H1 (cell line): ENCODE measurements around the gene ARHGEF7. TPM values are rescaled to one million over a fixed set of nuclear protein-coding genes. Genes with fewer than 3 reads are reported as not detected.

Experiments used
- CTCF ChIA-PET: fragments of 300-600 bp; sonication (Branson Sonifier 250); formaldehyde crosslinking; loops from one replicate; lab custom pipeline; 2021; ENCODE audit not compliant: partially characterized antibody; lab: Charles Lee
- POLR2A ChIA-PET: fragments of 300-600 bp; sonication (Branson Sonifier 250); formaldehyde crosslinking; loops from one replicate; lab custom pipeline; 2021; ENCODE audit warnings: inconsistent platforms; ENCODE audit not compliant: partially characterized antibody; lab: Charles Lee
- DNase-seq, 2 experiments: peaks; one replicate each; pipeline versions ENCODE4 v3.0.0 to v3.0.0-alpha.2; 2010 to 2022; ENCODE audit warnings: low spot score in 2 of 2, low read depth in 1 of 2, mixed read lengths in 1 of 2
- FAIRE-seq: peaks from 2 replicates; lab custom pipeline; 2011; peaks lifted over from hg19 to GRCh38; lab: Jason Lieb, UNC
- H2AFZ ChIP-seq: 2 replicates; pipeline ENCODE4 v1.8.1; 2012; ENCODE audit warnings: low read length, inconsistent platforms
- H2AK5ac ChIP-seq: 2 replicates; pipeline ENCODE4 v1.6.1; 2013; ENCODE audit warnings: low read depth, low read length
- H2BK120ac ChIP-seq: replicated peaks from 2 replicates; pipeline ENCODE3; 2013; ENCODE audit warnings: low read depth, low read length, inconsistent platforms
- H2BK12ac ChIP-seq: 2 replicates; pipeline ENCODE4 v1.6.1; 2013; ENCODE audit warnings: low read depth, low read length
- H2BK15ac ChIP-seq: 2 replicates; pipeline ENCODE4 v1.6.1; 2013; ENCODE audit warnings: low read length
- H2BK20ac ChIP-seq: 2 replicates; pipeline ENCODE4 v1.6.1; 2013; ENCODE audit warnings: low read length
- H2BK5ac ChIP-seq: 2 replicates; pipeline ENCODE4 v1.6.1; 2013; ENCODE audit warnings: low read depth, low read length
- H3K14ac ChIP-seq: 2 replicates; pipeline ENCODE4 v1.6.1; 2013; ENCODE audit warnings: inconsistent platforms; ENCODE audit not compliant: insufficient read length
- H3K18ac ChIP-seq: 2 replicates; pipeline ENCODE4 v1.6.1; 2013; ENCODE audit warnings: low read length; ENCODE audit errors: extremely low read depth
- H3K23ac ChIP-seq: 2 replicates; pipeline ENCODE4 v1.6.1; 2013; ENCODE audit warnings: inconsistent platforms; ENCODE audit not compliant: insufficient read length
- H3K23me2 ChIP-seq: 2 replicates; pipeline ENCODE4 v1.6.1; 2013; ENCODE audit warnings: low read depth, low read length
- H3K27ac ChIP-seq: 2 replicates; pipeline ENCODE4 v1.6.1; 2011; ENCODE audit warnings: low read depth, low read length, inconsistent platforms
- H3K27me3 ChIP-seq, 4 experiments: replicated peaks in 1 of 4; 1 replicate in 1 of 4; 2 replicates in 3 of 4; pipeline versions ENCODE4 v1.6.1 to v1.8.1; 2011 to 2013; ENCODE audit warnings: low read length in 3 of 4, mild to moderate bottlenecking in 3 of 4, inconsistent platforms in 2 of 4, mixed read lengths in 2 of 4, moderate library complexity in 1 of 4; ENCODE audit not compliant: control insufficient read depth in 3 of 4, insufficient read depth in 3 of 4; ENCODE audit errors: extremely low read depth in 1 of 4
- H3K36me3 ChIP-seq, 4 experiments: 2 replicates each; pipeline versions ENCODE4 v1.6.1 to v1.8.1; 2011 to 2013; ENCODE audit warnings: mild to moderate bottlenecking in 4 of 4, low read length in 3 of 4, moderate library complexity in 2 of 4, control low read depth in 1 of 4, inconsistent platforms in 1 of 4; ENCODE audit not compliant: insufficient read depth in 4 of 4, control insufficient read depth in 2 of 4
- H3K4ac ChIP-seq: replicated peaks from 2 replicates; pipeline ENCODE3; 2013; ENCODE audit warnings: low read length, low read depth, mixed read lengths, inconsistent platforms; ENCODE audit not compliant: insufficient read length
- H3K4me1 ChIP-seq, 4 experiments: replicated peaks in 1 of 4; 1 replicate in 1 of 4; 2 replicates in 3 of 4; pipeline versions ENCODE4 v1.6.1 to v1.8.1; 2011 to 2013; ENCODE audit warnings: low read length in 3 of 4, inconsistent platforms in 2 of 4, mixed read lengths in 1 of 4; ENCODE audit not compliant: insufficient read depth in 4 of 4, control insufficient read depth in 3 of 4
- H3K4me2 ChIP-seq, 2 experiments: 2 replicates each; pipeline versions ENCODE4 v1.6.1 to v1.8.1; 2011 to 2013; ENCODE audit warnings: low read depth in 2 of 2, low read length in 2 of 2, control low read depth in 1 of 2, inconsistent platforms in 1 of 2, mild to moderate bottlenecking in 1 of 2; ENCODE audit not compliant: insufficient read depth in 1 of 2
- H3K4me3 ChIP-seq, 4 experiments: fragments of 200-600, 300-600 bp in 1 of 4; sonication (generic), shearing (Covaris generic), sonication (Bioruptor Twin) in 1 of 4; 2 replicates each; pipeline versions ENCODE4 v1.5.1 to v1.8.1; 2011 to 2016; ENCODE audit warnings: low read length in 4 of 4, low read depth in 3 of 4, control low read depth in 2 of 4, inconsistent platforms in 2 of 4, mild to moderate bottlenecking in 2 of 4, mixed read lengths in 1 of 4, moderate library complexity in 1 of 4; ENCODE audit not compliant: insufficient read depth in 2 of 4; ENCODE audit errors: extremely low read depth in 1 of 4
- H3K56ac ChIP-seq: replicated peaks from 2 replicates; pipeline ENCODE3; 2013; ENCODE audit warnings: low read depth, mild to moderate bottlenecking, mixed read lengths, low read length, inconsistent platforms; ENCODE audit not compliant: insufficient read length
- H3K79me1 ChIP-seq: 2 replicates; pipeline ENCODE4 v1.6.1; 2013; ENCODE audit warnings: low read depth, low read length, control low read depth
- H3K79me2 ChIP-seq, 2 experiments: 2 replicates each; pipeline versions ENCODE4 v1.6.1 to v1.8.1; 2012 to 2013; ENCODE audit warnings: low read length in 2 of 2, mild to moderate bottlenecking in 2 of 2, inconsistent platforms in 1 of 2; ENCODE audit not compliant: insufficient read depth in 2 of 2, control insufficient read depth in 1 of 2
- H3K9ac ChIP-seq, 4 experiments: replicated peaks in 1 of 4; 1 replicate in 1 of 4; 2 replicates in 3 of 4; pipeline versions ENCODE4 v1.6.1 to v1.8.1; 2011 to 2013; ENCODE audit warnings: low read depth in 3 of 4, low read length in 3 of 4, control low read depth in 2 of 4, mild to moderate bottlenecking in 2 of 4, moderate library complexity in 2 of 4, inconsistent platforms in 1 of 4; ENCODE audit errors: extremely low read depth in 1 of 4
- H3K9me3 ChIP-seq, 2 experiments: 2 replicates each; pipeline versions ENCODE4 v1.6.1 to v1.8.1; 2012 to 2013; ENCODE audit warnings: mild to moderate bottlenecking in 2 of 2, moderate library complexity in 2 of 2, control low read depth in 1 of 2, inconsistent platforms in 1 of 2, low read depth in 1 of 2, low read length in 1 of 2, mixed read lengths in 1 of 2; ENCODE audit not compliant: insufficient read depth in 2 of 2
- H4K20me1 ChIP-seq, 2 experiments: replicated peaks in 1 of 2; 2 replicates each; pipeline versions ENCODE3 to v1.8.1; 2011 to 2013; ENCODE audit warnings: inconsistent platforms in 2 of 2, low read length in 2 of 2, mild to moderate bottlenecking in 1 of 2; ENCODE audit not compliant: insufficient read depth in 2 of 2, control insufficient read depth in 1 of 2
- H4K5ac ChIP-seq: 2 replicates; pipeline ENCODE4 v1.6.1; 2013; ENCODE audit warnings: low read length, low read depth, mixed read lengths, inconsistent platforms; ENCODE audit not compliant: insufficient read length
- H4K8ac ChIP-seq: 2 replicates; pipeline ENCODE4 v1.8.0; 2013; ENCODE audit warnings: mild to moderate bottlenecking, moderate library complexity, low read length, inconsistent platforms; ENCODE audit not compliant: insufficient read depth; ENCODE audit errors: extremely low read depth
- H4K91ac ChIP-seq: replicated peaks from 2 replicates; pipeline ENCODE3; 2013; ENCODE audit warnings: low read length, mixed read lengths, inconsistent platforms; ENCODE audit not compliant: insufficient read length
- CBX8 ChIP-seq: fragments of 300-800, 300-1000 bp; sonication (generic); IDR thresholded peaks from 2 replicates; pipeline ENCODE4 v1.7.1; 2016; ENCODE audit warnings: low read depth, low read length, borderline replicate concordance
- EZH2 ChIP-seq: fragments of 200-600 bp; sonication (generic); IDR thresholded peaks from 2 replicates; pipeline ENCODE4 v1.7.1; 2012; ENCODE audit warnings: low read depth, mild to moderate bottlenecking, moderate library complexity, low read length, inconsistent platforms; ENCODE audit not compliant: severe bottlenecking
- KDM4A ChIP-seq: IDR thresholded peaks from one replicate; pipeline ENCODE4 v1.7.1; 2012; ENCODE audit warnings: low read depth, mild to moderate bottlenecking, moderate library complexity, low read length, inconsistent platforms; ENCODE audit not compliant: severe bottlenecking
- WGBS, 2 experiments: shearing (Covaris generic) in 1 of 2; methylation state at CpG; one replicate each; pipeline versions ENCODE4 v1.1.6 to v1.1.7; 2013 to 2015; ENCODE audit warnings: low lambda C conversion rate in 2 of 2, mixed read lengths in 2 of 2, inconsistent platforms in 1 of 2, low coverage in 1 of 2, missing lambda C conversion rate in 1 of 2; ENCODE audit not compliant: insufficient replicate concordance in 2 of 2, insufficient coverage in 1 of 2, insufficient read length in 1 of 2; ENCODE audit errors: extremely low coverage in 1 of 2, missing lambda C conversion rate in 1 of 2; 5-methylcytosine and 5-hydroxymethylcytosine counted together
- polyA plus RNA-seq, 7 experiments: library from polyadenylated mRNA; depleted of rRNA in 3 of 7; stranded (reverse) in 5 of 7; unstranded in 2 of 7; fragments of >200 nt in 5 of 7; fragments of 200-250 nt in 2 of 7; gene quantifications; 1 replicate in 5 of 7; 2 replicates in 1 of 7; 4 replicates in 1 of 7; pipeline versions ENCODE4 v1.2.1 to v1.2.3, GENCODE V29; 2011 to 2013; ENCODE audit warnings: missing spikeins in 2 of 7, mixed read lengths in 2 of 7
- total RNA-seq: library from RNA; stranded (reverse); fragmentation: NEBNext Ultra II Directional; extraction: Animal tissue kit (Norgen Biotek cat#: 25700); gene quantifications from 2 replicates; pipeline ENCODE4 v1.2.1, GENCODE V29; 2021

The ARHGEF7 gene
- total and polyA plus RNA-seq, 2 of the 8 experiments (the other 6 are each of a cell fraction or from before 2014, with no cell fraction given): 26.2 to 56.5 TPM

GRCh38 chr13:111289251-111289650 is 174.1 kb downstream of the ARHGEF7 start:
- H4K20me1 ChIP-seq: peaks cover 0 to 6% of the 10 kb centered on the region in 2 experiments
- no peak overlapping the region for H2AK5ac ChIP-seq
- no peaks in the 10 kb centered on the region for H3K27me3 ChIP-seq
- H3K9me3 ChIP-seq: no peaks in the 10 kb centered on the region
- no peak overlapping the region for H4K8ac ChIP-seq
- no peak overlapping the region for H4K91ac ChIP-seq
- ChIA-PET POLR2A (no interaction called here), CTCF (interaction anchor here (0.6 to 1.3 kb wide), 2 partner anchors 10 to 18 kb away, joined by 3 read pairs; no protein-coding TSS in a partner anchor)
- no peak overlapping the region for H2BK15ac ChIP-seq
- H3K4me2 ChIP-seq: no peak overlapping the region
- H3K79me2 ChIP-seq: no peaks in the 10 kb centered on the region
- H2BK120ac ChIP-seq: no peak overlapping the region
- H3K4ac ChIP-seq: no peak overlapping the region
- H2AFZ ChIP-seq: no peak overlapping the region
- whole genome bisulfite sequencing, 2 experiments: 95% methylated on average over 11 of the region's 11 CpGs; no CpG with 5 or more reads in 1 of the 2 experiments
- no peak overlapping the region for H3K18ac ChIP-seq
- FAIRE-seq: no peak
- no peak overlapping the region for H3K4me3 ChIP-seq
- H3K56ac ChIP-seq: no peak overlapping the region
- no peak overlapping the region for H3K14ac ChIP-seq
- H3K23me2 ChIP-seq: 0 out of 2 replicates have a peak, but pooled peaks cover 1% of the 10 kb centered on the region
- no peak overlapping the region for H4K5ac ChIP-seq
- TF ChIP-seq EZH2 (no peak), KDM4A (no peak), CBX8 (no peak)
- peaks cover 3% of the 10 kb centered on the region; the same call in 1 of the 2 replicates for H3K79me1 ChIP-seq
- no peak for DNase-seq
- H3K23ac ChIP-seq: no peak overlapping the region
- no peak overlapping the region for H2BK5ac ChIP-seq
- no peak overlapping the region for H2BK12ac ChIP-seq
- peaks cover 13 to 52% (median 24%) of the 10 kb centered on the region in 4 experiments; a peak in 7 of 8 replicates for H3K36me3 ChIP-seq
- no peak overlapping the region for H3K9ac ChIP-seq
- no peaks in the 10 kb centered on the region for H3K4me1 ChIP-seq
- no peak overlapping the region for H2BK20ac ChIP-seq
- H3K27ac ChIP-seq: no peak overlapping the region
